Caki2 (cell line): ENCODE results near the gene LCA5L. TPM values are rescaled to one million over a fixed set of nuclear protein-coding genes. Genes with fewer than 3 reads are reported as not detected.
A peak's percentile ranks its signal among the peaks of the same experiment; 100 is the strongest.

Source experiments
- DNase-seq: peaks from one replicate; pipeline ENCODE4 v3.0.0-alpha.2; 2015; ENCODE audit warnings: low read depth
- in situ Hi-C: cut with HindIII; loops from 2 replicates; pipeline ENCODE4 v1.10.0; 2016; ENCODE audit warnings: low sequenced_read_pairs, low pct_unique_long_range_greater_than_20kb, mixed read lengths
- total RNA-seq: library from RNA; depleted of rRNA; stranded (reverse); fragments of >200 nt; shearing (Covaris generic); gene quantifications from 2 replicates; pipeline ENCODE4 v1.2.3, GENCODE V29; 2014; ENCODE audit warnings: low replicate concordance; rRNA removed

Gene LCA5L
- total RNA-seq: 2.4 and 2.6 TPM in 2 replicates

DNA sequence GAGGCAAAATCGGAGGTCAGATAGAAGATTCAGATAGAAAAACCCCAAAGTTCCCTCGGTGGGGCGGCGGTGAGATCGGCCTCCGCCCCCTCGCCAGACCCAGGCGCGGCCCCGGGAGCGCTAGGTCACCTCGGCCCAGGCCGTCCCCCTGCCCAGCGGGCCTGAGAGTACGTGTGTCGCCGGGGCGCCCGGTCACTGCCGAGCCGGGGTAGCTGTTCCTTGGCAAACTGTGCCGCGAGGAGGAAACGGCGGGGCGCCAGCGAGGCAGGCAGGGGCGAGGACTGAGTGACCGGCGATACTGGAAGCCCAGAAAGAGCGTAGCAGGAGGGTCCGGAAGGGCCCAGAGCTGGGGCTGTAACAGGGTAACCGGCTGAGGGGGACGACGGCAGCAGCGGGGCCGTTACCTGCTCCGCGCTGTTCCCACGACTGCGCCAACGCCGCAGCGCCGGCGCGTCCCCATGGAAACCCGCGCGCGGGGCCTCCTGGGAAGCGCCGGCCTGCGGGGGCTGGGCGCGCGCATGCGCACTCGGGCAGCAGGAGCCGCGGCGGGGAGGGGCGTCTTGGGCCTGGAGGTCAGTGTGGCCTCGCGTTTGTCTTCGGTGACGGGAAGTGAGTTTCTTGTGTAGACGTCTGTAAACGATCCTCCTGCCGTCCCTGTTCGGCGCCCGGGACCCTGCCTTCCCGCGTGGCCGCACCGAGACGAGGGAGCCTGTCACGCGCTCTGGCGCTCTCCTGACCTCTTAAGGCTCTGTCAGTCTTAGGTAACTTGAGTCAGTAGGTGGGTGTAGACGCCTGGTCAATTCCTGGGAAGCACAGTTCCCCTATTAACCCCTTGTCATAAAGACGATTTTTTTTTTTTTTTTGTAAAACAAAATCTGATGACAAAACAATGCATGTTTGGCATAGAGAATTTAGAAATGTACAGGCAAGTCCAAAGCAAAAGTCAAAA is at the start of gene LCA5L:
TSS of gene LCA5L (minus strand) at position 458 of the 949 bp plus-strand sequence. CDS start 17,285 bp downstream, outside the sequence.
- in situ Hi-C loops: no loop called here
- peak; percentile 92 for DNase-seq

DNA sequence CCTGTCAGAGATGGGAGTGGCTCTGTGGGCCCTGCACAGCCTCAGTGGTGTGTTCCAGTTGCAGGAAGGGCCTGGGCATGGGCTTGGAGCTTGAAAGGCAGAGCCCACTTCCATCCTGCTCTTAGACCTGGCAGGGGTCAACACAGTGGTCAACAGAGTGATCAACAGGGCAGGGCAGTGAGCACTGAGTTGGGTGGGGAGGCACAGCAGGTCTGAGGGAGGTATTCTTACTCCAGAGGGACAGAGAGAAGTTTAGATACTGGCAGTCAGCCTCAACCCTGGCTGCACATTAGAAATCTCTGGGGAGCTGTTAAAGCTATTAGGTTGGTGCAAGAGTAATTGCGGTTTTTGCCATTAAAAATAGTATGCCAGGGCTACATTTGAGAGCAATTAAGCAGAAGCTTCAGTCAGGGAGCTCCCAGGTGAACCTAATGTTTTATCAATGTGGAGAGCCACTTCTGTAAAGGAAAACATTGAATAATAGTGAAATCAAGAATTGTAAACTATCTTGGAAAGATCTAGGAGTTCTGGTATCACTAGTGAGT is 43.9 kb upstream of the LCA5L start:
- in situ Hi-C loops: no loop called here
- no peak for DNase-seq

DNA sequence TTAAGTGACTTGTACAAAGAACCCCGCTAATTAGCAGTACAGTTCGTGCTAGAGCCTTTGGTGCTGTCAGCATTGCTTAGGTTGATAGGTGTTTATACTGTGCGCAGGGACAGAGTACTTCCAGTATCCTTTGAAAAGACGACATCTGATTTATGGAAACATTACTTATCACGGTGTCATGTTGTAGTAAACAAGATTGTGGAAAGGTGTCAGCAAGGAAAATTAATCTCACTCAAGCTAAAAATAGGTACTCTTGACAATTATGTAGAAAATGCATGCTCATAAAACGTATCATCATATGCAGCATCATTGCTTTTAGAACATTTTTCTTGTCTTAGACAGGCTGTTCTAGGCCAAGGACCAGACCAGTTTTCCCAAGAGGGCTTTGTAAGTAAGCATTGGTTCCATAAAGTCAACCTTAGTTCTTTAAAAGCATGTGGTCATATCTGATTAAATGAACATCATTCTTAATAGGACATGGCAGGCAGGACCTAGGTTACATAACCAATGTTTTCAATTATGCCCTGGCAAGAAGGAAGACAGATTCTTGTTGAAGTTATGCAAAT is 39.2 kb upstream of the LCA5L start:
- no peak for DNase-seq
- in situ Hi-C loops: no loop called here

DNA sequence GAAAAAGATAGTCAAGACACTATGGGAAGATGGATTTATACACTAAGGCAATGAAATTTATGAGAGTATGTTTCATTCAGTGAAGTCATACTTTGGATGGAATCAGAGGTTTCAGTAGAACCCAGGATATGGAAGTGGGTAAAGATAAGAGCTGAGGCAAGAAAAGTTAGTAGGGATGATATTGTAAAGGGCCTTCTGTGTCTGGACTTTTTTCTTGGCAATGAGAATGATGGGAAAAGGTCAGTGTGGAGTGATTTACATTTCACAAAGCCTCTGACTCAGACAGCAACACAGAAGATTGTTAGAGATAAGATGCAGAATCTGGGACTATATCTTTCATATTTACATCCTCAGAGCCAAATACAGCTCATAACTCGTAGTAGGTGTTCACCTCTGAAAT is 38.3 kb upstream of the LCA5L start:
- in situ Hi-C loops: no loop called here
- DNase-seq: no peak

DNA sequence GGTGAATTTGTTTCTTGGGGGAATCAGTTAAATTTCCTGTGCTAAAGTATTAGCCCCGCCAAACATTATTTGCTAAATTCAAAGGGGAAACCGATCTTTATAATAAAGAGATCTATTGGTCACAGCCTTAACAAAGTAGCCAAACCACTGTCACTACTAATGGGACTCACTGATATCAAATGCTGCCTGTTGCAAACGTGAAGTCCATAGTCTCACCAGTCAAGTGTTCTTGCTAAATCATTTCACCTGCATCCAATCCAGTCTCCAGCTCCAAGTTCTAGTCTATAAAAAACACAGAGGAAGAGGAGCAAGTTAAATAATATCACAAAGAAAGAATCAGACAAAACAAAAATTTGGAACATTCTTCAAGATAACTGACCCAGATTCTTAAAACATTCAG is 36.3 kb upstream of the LCA5L start:
- in situ Hi-C loops: no loop called here

DNA sequence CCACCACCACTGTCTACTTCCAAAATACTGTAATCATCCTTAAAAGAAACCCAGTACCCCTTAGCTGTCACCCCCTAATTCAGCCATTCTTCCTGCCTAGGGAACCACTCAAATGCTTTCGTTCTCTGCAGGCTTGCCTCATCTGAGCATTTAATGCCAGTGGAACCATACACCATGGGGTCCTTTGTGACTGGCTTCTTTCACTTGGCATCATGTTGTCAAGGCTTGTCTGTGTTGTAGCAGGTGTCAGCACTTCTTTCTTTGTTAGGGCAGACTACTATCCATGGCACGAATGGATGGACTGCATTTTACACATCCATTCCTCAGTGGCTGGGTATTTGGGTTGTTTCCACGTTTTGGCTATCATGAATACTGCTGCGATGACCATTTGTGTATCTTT is 34.7 kb upstream of the LCA5L start:
- DNase-seq: no peak
- in situ Hi-C loops: no loop called here

More for the DNA sequence above, 36.3 kb upstream of the LCA5L start:
- no peak for DNase-seq

DNA sequence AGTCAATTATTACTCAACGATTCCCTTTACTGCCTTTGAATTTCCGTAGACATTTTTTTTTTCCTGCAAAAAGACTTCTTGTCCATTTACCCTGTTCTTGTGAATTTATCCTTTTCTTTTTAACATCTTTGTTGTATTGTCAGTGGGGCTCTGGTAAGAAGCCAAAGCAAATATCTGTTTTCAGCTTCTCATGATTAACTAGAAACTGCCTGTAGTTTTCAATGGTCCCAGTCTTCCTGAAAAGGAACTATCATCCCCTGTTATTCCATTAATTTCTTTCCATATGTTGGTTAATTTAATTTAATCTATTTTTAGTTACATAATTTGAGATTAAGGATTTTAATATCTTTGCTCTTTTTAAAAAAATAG is 34.2 kb upstream of the LCA5L start:
- in situ Hi-C loops: no loop called here
- DNase-seq: no peak

DNA sequence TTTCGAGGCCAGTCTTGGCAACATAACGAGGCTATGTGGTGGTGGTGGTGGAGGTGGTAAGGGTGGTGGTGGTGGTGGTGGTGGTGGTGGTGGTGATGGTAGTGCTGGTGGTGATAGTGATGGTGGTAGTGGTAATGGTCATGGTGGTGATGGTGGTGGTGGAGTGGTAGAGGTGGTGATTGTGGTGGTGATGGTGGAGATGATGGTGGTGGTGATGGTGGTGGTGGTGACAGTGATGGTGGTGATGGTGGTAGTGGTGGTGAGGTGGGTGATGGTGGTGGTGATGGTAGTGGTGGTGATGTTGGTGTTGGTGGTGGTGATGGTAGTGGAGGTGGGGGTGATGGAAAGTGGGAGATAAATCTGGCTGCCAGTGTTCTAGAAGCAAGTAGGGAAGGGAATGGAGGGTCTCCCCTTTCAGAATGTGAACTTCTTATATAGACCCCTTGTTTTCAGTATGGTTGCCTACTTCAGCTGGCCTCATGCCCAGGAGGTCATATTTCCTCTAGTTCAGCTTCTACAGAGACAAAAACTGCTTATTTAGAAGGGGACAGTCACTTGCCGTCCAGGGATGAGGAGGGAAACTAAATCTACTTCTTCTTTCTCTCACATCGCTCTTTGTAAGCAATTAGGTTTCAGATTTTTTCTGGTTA is 33.7 kb upstream of the LCA5L start:
- no peak for DNase-seq
- in situ Hi-C loops: no loop called here

DNA sequence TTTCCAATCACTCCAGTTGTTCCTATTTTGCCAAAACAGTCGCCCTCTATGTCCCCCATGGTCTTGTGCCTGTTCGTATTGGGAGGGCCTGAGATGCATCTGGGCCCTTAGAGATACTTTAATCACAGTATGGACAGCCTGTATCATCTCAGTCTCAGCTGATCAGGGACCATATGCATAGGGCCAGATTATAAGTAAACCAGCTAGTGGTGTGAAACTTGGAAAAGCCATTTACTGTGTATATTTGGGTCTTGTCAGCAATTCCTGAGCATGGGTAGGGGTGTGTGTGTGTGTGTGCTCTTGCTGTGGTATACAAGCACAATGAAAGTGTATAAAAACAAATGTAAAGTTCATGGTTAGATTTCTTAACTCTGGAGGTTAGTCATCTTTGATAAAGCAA is 29.0 kb upstream of the LCA5L start:
- no peak for DNase-seq
- in situ Hi-C loops: no loop called here

DNA sequence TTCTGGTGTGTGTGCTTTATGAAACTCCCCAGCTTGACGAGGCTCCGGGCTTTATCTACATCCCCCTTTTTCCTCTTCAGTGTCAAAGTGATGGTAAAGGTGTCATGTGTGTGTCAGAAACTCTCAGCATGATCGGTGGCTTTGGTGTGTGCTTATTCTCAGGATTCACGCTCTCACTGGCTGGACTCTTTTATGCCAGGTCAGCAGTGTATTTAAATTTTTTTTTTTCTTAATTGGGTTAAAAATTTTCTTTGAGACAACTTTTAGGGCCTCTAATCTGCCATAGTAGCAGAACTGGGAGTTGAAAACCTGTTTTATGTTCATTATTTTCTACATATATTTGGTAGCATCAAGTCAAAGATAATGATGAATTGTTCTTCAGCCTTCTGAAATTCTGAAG is 27.2 kb upstream of the LCA5L start:
- in situ Hi-C loops: no loop called here
- DNase-seq: no peak

DNA sequence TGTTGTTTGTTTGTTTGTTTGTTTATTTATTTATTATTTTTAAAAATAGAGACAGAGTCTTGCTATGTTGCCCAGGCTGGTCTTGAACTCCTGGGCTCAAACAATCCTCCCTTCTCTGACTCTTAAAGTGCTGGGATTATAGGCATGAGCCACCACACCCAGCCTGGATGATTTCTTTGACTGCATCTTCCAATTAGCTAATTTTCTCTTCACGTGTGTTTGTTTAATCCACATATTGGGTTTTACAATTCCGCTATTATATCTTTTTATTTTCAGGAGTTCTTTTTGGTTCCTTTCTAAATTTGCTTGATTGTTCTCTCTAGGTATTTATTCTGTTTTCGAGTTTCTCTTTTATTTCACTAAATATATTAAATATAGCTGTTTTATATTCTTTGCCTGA is 26.0 kb upstream of the LCA5L start:
- in situ Hi-C loops: no loop called here

DNA sequence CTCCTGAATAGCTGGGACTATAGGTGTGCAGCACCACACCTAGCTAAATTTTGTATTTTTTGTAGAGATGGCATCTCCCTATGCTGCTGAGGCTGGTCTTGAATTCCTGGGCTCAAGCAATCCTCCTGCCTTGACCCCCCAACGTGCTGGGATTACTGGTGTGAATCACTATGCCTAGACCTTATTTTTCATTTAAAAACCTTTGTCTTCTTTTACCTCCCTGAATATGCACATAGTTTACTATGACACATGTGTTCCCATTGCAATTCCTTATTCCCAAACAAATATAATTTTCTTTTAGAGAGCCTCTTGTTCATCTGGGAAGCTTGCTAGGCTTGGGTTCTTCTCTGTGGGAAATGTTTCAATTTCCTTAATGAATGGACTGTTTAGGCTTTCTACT is 23.0 kb upstream of the LCA5L start:
- in situ Hi-C loops: no loop called here
- no peak for DNase-seq

More for the DNA sequence above, 26.0 kb upstream of the LCA5L start:
- DNase-seq: no peak

DNA sequence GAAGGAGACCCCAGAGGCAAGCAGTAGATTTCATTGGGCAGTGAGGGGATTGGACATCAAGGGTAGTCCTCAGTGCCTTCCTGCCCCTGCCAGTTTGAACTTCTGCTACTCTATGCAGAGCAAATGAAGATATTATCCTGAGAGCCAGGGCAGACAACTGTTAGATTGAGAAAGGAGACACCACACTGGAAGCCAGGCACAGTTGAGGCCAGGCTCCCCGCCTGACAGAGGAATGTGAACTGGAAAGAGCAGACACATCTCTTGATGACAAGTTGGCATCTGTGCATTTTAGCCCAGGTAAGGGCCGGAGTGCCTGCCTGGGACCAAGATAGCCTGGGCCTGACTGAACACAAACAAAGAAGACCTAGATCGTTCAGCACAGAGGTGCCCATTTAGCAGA is 22.2 kb upstream of the LCA5L start:
- in situ Hi-C loops: no loop called here
- no peak for DNase-seq

DNA sequence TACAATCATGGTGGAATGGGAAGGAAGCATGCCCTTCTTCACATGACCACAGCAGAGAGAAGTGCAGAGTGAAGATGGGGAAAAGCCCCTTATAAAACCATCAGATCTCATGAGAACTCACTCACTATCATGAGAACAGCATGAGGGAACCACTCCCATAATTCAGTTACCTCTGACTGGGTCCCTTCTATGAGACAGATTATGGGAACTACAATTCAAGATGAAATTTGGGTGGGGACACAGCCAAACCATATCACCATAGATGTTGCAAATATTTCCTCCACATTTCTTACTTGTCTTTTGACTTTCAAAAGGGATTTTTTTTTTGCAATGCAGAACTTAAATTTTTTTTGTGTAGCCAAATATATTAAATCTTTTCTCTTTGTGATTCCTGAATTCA is 21.0 kb upstream of the LCA5L start:
- DNase-seq: no peak
- in situ Hi-C loops: no loop called here

DNA sequence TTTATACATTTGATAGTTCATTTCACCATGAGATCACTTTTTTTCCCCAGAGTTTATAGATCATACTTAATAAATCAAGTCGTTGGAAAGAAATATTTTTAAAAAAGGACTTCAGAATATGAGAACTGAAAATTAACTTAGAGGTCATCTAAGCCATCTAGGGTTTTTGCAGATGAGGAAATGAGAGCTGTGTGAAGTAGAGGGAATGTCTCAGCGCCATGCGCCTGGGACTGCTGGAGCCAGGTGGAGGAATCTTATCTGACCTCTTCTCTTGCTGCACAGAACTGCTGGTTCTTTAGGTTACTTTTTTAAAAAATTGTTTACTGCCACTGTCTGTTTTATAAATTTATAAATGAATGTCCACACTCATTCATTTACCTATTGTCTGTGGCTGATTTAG is 17.7 kb upstream of the LCA5L start:
- DNase-seq: no peak
- in situ Hi-C loops: no loop called here

DNA sequence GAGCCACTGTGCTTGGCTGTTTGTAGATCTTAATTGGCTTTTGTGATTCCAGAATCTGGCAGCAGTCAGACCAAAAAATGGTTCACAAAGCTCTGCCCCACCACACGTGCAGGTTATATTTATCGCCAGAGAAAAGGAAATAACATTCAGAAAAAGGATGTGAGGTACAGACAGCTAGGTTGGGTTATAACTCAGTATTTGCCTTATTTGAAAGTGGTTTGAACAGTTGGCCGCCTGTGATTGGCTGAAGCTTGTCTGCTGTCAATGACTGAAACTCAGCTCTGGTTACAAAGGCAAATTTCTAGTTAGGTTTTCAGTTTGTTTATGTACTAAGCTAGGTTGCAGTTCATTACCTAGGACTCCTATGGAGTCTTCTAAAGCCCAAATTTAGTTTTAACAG is 15.8 kb upstream of the LCA5L start:
- no peak for DNase-seq
- in situ Hi-C loops: no loop called here

DNA sequence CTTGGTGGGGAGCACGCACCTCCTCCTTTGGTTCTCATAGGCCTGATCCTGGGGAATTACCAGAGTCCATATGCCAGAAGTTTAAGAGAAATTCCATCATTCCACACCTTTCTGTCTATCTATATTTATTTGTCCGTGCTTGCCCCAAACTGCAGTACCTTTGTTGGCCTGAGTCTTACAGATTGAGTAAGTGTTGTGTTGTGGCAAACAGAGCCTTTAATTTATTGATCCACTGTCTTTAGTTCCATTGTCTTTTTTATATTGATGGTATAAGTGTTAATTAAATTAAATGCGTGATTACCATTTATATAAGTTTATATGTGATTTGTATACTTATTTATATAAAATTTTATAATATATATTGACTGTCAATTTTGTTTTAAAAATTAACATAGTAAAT is 11.1 kb upstream of the LCA5L start:
- no peak for DNase-seq
- in situ Hi-C loops: no loop called here

DNA sequence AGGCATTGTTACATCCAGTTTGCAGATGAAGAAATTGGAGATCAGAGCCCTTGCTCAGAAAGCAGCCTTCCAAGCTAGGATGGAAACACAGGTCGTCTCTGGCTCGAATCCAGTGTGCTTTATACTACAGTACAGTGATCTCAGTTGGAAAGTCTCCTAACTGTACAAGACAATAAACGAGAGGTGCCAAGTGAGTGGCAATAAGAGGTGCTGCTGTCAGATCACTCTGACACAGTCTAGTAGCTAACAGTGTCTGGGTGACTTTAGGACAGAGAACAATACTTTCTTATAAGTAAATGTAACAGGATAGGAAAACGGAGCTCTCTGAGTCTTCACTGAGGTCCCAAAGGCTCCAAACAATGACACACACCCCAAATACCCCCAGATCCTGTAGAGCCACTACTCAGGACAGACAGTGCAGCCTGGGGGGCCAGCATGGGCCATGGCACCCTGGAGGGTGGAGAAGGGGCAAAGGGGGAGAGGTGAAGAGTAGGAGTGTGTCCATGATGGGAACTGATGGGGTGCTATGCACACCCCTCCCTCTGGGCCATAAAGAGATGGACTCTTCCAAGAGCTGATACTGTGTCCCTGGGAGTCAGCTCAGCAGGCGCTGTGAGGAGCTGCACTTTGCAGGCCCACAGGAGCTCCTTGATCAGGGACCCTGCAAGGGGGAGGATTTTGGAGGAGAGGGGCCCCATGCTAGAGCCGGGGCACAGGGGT is 9.5 kb upstream of the LCA5L start:
- in situ Hi-C loops: no loop called here
- DNase-seq: no peak
